ENCODE measurements around the gene PHOX2A.
"Not testable (repeated sequence)": the region's sequence is repeated elsewhere in the genome, so short reads cannot be mapped to it uniquely, and the experiment has no call there.

The PHOX2A gene

GRCh38 chr11:72244060-72244360, at the start of gene PHOX2A:
Gene PHOX2A, minus strand, starts transcription at chr11:72244176. Its CDS starts 172 bp downstream, at chr11:72244004.
- DNase-seq (ENCODE audit: extremely low read depth in 1 of 2, low read depth in 1 of 2) = no peak

DNA sequence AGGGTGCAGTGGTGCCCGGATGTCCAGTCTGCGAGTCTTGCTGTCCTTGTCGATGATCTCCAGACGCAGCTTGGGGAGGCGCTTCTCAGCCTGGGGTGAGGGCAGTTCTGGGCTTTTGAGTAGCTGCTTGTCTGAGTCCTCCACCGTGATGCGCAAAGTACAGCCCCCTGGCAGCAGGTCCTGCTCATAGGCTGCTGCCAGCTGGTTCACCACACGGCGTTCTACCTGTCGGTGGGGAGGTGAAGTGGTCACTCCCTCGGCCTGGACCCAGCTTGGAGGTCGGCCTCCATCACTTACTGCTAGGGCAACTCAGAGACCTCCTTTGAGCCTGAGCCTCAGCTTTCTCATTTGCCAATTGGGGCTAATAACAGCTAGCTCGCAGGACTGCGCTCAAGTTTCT, 49.4 kb upstream of the PHOX2A start:
- DNase-seq (ENCODE audit: extremely low read depth in 1 of 2, low read depth in 1 of 2) = no peak

DNA sequence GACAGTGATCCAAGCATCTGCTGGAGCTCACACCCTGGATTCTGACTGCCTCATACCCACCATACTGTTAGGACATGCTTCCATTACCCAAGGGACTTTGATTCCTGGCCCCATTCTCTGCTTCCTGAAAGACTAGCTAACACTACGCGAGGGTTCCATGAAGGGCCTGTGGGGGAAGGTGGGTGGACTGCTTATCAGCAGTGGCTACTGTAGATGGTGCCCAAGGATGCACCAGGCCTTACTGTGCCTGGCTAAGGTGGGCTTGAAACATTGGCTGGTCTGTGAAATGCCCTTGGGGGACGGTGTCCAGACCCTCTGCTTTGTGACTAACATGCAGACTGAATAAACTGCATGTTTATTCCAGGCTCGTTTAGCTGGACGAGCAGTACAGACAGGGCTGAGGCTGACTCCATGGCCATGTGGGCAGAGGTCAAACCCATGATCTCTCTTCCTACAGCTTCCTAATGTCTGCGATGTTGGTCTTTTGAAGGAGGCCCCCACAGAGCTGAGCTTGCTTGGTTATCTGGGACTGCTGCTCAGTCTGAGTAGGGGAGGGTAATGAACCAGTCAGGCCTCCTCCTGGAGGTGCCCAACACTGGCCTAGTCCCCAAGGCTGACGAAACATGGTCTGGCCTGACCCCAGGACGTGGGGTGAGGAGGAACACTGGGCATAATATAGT, 48.3 kb upstream of the PHOX2A start:
- no peak for DNase-seq (ENCODE audit: extremely low read depth in 1 of 2, low read depth in 1 of 2)

- DNase-seq (ENCODE audit: extremely low read depth in 1 of 2, low read depth in 1 of 2) = not testable (repeated sequence)
Observed at GRCh38 chr11:72290741-72291140, 46.8 kb upstream of the PHOX2A start.

- DNase-seq (ENCODE audit: extremely low read depth in 1 of 2, low read depth in 1 of 2) = no peak
Observed at GRCh38 chr11:72287293-72287692, 43.3 kb upstream of the PHOX2A start.

- DNase-seq (ENCODE audit: extremely low read depth in 1 of 2, low read depth in 1 of 2) = no peak
Observed at GRCh38 chr11:72283947-72284346, 40.0 kb upstream of the PHOX2A start.

DNA sequence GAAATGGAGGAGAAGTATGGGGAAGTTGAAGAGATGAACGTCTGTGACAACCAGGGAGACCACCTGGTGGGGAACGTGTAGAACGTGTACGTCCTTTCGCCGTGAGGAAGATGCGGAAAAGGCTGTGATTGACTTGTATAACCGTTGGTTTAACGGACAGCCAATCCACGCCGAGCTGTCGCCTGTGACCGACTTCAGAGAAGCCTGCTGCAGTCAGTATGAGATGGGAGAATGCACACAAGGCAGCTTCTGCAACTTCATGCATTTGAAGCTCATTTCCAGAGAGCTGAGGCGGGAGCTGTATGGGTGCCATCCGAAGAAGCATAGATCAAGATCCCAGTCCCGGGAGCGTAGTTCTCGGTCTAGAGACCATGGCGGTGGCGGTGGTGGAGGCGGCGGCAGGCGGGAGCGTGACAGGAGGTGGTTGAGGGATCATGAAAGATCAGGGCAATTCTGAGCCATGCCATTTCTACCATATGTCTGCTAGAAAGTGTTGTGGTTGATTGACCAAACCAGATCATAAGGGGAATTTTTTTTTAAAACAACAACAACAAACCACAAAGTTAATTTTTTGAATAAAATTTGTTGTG, 36.8 kb upstream of the PHOX2A start:
- DNase-seq (ENCODE audit: extremely low read depth in 1 of 2, low read depth in 1 of 2) = no peak

- DNase-seq (ENCODE audit: extremely low read depth in 1 of 2, low read depth in 1 of 2) = no peak
Observed at GRCh38 chr11:72280037-72280436, 36.1 kb upstream of the PHOX2A start.

- no peak for DNase-seq (ENCODE audit: extremely low read depth in 1 of 2, low read depth in 1 of 2)
Observed at GRCh38 chr11:72278905-72279304, 34.9 kb upstream of the PHOX2A start.

DNA sequence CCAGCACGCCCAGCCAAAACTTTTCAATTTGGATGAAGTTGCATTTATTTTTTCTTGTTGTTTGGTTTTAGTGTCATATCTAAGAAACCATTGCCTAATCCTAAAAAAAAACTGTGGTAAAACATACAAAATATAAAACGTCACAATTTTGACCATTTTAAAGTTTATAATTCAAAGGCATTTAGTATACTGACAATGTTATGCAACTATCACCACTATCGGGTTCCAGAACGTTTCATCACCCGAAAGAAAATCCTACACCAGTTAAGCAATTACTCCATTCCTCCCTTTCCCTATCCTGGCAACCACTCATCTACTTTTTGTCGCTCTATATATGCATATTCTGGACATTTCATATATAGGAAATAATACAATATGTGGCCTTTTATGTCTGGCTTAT, 30.5 kb upstream of the PHOX2A start:
- DNase-seq (ENCODE audit: extremely low read depth in 1 of 2, low read depth in 1 of 2) = no peak

DNA sequence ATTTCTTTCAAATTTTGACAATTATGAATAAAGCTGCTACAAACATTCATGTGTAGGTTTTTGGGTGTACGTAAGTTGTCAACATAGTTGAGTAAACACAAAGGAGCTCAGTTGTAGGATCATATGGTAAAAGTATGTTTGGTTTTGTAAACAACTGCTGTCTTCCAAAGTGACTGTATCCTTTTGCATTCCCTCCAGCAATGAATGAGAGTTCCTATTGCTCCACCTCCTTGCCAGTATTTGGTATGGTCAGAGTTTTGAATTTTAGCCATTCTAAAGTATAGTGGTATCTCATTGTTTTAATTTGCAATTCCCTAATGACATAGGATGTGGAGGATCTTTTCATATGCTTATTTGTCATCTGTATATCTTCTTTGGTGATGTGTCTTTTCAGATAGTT, 28.0 kb upstream of the PHOX2A start:
- no peak for DNase-seq (ENCODE audit: extremely low read depth in 1 of 2, low read depth in 1 of 2)

GRCh38 chr11:72267956-72268617, 24.1 kb upstream of the PHOX2A start:
- no peak for DNase-seq (ENCODE audit: extremely low read depth in 1 of 2, low read depth in 1 of 2)

GRCh38 chr11:72266960-72267359, 23.0 kb upstream of the PHOX2A start:
- DNase-seq (ENCODE audit: extremely low read depth in 1 of 2, low read depth in 1 of 2) = not testable (repeated sequence)

- no peak for DNase-seq (ENCODE audit: extremely low read depth in 1 of 2, low read depth in 1 of 2)
Observed at GRCh38 chr11:72265951-72266350, 22.0 kb upstream of the PHOX2A start.

GRCh38 chr11:72263361-72263760, 19.4 kb upstream of the PHOX2A start:
- no peak for DNase-seq (ENCODE audit: extremely low read depth in 1 of 2, low read depth in 1 of 2)

DNA sequence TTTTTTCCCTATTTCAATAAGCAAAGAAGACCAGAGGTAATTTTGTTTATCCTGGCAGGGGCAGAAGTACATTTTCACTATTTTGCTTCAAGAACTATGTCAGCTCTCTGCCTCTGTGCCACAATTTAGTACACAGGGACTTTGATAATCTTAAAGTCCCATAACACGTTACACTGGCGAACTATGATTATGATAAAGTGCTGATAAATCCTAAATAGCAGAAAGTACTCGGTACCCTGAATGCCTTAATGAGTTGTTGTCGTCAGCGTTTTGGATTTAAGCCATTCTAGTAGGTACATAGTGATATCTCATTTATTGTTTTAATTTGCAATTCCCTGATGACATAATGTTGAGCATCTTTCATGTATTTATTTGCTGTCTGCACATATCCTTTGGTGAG, 16.6 kb upstream of the PHOX2A start:
- no peak for DNase-seq (ENCODE audit: extremely low read depth in 1 of 2, low read depth in 1 of 2)

DNA sequence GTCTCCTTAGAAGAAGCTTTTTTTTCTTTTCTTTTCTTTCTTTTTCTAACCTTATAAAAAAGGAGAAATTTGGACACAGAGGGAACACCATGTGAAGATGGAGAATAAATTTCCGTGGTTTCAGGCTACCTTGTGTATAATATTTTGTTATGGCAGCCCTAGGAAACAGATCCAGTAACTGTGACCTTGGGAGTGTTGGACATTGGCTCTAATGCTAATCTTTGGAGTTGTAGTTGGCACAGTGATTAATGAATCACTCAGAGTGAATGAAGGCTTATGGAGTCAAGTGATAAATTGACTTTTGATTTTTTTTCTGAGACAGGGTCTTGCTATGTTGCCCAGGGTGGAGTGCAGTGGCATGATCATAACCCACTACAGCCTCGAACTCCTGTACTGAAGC, 15.5 kb upstream of the PHOX2A start:
- DNase-seq (ENCODE audit: extremely low read depth in 1 of 2, low read depth in 1 of 2) = no peak

DNA sequence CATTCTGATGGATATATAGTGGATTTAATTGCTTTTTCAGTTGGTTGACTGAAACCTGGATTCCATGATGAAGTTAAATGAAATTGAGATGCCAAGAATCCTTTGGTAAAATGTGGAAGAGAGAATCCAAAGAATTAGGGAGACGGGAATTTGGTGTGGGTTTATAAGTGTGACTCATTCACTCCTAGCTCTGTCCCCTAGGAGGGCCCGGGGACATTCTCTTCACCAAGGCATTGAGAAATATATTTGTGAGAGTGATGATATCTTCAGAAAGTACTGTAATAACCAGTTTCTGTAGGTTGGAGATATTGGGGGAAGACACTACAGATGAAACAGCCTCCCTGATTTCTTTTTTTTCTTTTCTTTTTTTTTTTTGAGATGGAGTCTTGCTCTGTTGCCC, 13.6 kb upstream of the PHOX2A start:
- no peak for DNase-seq (ENCODE audit: extremely low read depth in 1 of 2, low read depth in 1 of 2)

DNA sequence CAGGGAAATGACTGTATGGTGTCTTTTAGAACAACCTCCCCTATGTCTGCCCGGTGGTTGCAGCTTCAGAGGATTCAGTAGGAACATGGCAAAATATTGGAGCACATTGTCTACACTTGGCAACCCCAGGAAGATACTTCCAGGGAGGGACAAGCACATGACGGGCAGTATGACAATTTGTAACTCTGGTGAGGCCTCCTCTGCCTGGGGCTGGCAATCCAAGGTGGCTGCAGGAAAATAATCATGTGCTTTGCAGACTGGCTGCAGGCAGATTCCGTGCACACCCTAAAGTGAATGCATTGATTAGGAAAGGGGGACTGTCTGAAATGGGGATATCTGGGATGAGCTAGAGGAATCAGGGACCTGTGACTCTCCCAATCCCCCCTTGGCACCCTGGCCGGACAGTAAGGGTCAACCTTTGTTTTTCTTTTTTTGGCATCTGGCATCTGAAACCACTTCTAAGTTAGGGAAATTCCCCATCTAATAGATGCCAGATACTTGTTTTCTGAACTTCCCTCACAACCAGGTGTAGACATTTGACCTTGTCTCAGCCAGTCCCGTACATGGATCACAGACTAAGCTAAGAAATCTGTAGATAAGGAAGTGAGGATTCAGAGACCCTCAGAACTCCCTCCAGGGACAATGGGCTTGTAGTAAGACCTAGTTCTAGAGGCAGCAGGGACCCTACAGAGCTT, 10.5 kb upstream of the PHOX2A start:
- no peak for DNase-seq (ENCODE audit: extremely low read depth in 1 of 2, low read depth in 1 of 2)

DNA sequence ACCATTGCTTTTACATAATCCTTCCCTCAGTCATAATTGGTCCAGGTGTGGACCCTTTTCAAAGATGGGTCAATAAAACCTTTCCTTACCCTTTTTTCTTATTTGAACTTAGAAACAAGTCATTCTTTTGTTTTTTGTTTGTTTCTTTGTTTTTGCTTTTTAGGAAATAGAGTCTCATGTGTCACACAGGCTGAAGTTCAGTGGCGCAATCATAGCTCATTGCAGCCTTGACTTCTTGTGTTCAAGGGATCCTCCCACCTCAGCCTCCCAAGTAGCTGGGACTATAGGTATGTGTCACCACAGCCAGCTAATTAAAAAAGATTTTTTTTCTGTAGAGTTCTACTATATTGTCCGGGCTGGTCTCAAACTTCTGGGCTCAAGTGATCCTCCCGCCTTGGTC, 9.4 kb upstream of the PHOX2A start:
- no peak for DNase-seq (ENCODE audit: extremely low read depth in 1 of 2, low read depth in 1 of 2)

DNA sequence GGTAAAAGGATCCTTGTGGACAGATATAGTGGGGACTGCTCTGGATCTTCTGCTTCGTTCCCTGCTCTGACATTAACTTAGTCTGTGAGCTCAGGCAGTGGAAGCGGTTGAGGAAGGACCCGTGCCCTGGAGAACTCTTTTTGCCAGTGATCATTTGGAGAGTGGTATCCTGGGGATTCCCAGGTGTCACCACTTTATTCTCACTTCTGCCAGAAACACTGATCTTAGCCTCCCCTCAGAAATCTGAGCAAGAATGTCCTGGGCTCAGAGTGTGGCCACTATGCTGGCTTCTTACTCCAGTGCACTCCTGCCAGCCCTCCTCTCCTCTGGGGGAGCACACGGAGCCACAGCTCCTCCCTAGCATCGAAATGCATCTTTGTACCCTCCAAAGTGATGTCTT, 7.6 kb upstream of the PHOX2A start:
- no peak for DNase-seq (ENCODE audit: extremely low read depth in 1 of 2, low read depth in 1 of 2)

Measured in stimulated activated CD8-positive, alpha-beta memory T cell treated with anti-CD3 and anti-CD28 coated beads, Interleukin-7, amount 100 ng/mL, for 48 hours (primary cell).